NK-92 treated with Interleukin-12 subunit alpha and Interleukin-12 subunit beta, amount 100 ng/mL, for 24 hours (cell line): Measurements from ENCODE around the gene HOXA13.

Experiments used
- DNase-seq: peaks from one replicate; lab custom pipeline; 2025; lab: John Stamatoyannopoulos, UW

HOXA13 gene

GRCh38 chr7:27207348-27207985, 7.6 kb upstream of the HOXA13 start:
- DNase-seq, result no peak

DNA sequence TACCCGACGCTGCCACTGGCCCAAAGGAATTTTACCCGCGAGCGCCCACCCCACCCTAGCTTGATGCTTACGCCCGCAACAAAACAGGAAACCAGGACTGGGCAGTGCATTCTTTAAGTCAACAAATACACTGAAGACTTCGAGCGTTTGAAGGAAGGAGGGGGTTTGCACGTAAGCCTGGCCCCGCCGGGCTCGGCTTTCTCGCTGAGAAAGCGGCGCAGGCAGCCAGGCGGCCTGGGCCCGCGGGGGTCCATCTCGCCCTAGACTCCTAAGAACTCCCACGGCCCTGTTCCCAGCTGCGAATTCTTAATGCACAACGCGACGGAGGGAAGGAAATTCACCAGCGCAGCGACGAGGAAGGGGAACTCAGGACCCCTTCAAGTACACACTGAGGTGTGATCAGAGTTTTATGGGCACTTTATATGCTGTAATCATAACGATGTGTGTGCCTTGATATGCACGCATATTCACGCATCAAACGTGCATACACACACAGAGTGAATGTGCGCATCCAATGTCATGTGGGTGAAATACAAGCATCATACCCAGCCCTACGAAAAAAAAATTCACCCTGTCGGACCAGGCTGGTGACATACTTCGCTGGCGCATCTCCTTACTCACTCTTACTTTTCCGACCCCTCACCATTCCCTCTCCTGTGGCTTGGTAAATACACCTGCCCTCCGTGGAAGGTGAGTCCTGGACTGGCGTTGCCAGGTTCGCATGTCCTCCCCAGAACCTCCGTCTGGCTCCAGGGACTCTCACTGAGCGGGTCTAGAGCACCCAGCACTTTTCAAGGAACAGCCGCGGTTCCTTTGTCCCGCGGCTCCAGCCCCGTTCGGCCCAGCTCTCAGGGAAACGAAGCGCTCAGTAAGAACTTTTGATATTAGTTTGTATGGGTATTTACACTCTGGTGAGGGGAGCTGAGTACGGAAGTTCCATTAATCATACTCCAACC, 5.7 kb upstream of the HOXA13 start:
- no peak for DNase-seq

- no peak for DNase-seq
These were observed 5.0 kb upstream of the HOXA13 start for GRCh38 chr7:27204851-27205322.

- no peak for DNase-seq
These were observed 4.2 kb upstream of the HOXA13 start for GRCh38 chr7:27203964-27204594.

GRCh38 chr7:27203365-27203953, 3.6 kb upstream of the HOXA13 start:
- no peak for DNase-seq

GRCh38 chr7:27202862-27203134, 2.9 kb upstream of the HOXA13 start:
- DNase-seq, result no peak

- DNase-seq, result no peak
These were observed 2.3 kb upstream of the HOXA13 start for GRCh38 chr7:27202018-27202861.

DNA sequence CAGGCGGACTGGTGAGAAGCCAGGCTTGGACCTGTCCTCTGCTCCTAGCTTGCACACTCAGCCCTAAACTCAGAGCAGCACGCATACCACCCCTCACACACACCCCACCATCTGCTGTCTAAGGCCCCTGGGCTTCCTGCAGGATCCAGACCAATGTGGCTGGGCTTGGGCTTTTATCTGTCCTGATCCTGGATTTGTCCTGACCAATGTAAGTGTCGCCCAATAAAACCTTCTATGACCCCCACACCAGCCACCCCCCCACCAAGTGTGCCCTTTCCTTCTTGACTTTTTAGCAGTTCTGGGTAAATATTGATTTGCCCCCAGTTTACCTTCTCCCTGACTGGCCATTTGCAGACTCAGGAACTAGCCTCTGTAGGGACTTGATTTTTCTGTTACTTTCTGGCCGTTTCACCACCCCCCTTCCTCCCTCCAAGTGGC, 1.7 kb upstream of the HOXA13 start:
- no peak for DNase-seq

DNA sequence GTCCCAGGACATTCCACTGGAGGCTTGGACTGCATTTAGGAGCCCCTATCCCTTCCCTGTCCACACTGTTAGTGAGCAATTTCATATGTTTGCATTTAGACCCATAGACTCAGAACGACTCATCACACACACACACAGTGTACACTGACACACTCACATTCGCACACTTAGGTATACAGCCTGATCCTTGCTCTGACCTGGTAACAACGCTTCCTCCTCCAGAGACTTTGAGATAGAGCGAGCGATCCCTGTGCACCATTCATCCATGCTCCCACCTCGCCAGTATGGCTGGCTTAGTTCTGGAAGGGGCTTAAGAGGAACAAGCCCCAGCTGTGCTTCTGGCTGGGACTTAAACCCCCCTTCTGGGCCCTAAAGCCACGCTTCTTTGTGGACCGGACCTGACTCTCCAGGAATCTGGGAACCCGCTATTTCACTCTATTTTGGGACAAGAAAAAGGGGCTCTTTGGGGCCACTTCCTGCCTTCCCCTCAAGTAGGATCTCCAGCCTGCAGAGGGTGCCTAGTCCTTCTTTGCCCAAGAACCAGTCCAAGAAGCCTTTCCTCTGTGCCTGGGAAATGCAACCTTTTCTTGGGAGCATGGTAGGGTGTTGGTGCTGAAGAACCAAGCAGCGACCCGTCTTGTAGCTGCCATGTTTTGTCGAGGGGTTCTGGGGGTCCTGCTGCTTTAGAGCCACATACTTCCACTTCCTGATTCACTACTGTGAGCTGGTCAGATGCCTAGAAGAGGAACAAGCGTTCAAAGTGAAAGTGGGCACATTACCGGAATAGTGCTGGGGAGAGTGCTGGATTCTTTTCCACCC, 1.1 kb upstream of the HOXA13 start:
- DNase-seq, result no peak

DNA sequence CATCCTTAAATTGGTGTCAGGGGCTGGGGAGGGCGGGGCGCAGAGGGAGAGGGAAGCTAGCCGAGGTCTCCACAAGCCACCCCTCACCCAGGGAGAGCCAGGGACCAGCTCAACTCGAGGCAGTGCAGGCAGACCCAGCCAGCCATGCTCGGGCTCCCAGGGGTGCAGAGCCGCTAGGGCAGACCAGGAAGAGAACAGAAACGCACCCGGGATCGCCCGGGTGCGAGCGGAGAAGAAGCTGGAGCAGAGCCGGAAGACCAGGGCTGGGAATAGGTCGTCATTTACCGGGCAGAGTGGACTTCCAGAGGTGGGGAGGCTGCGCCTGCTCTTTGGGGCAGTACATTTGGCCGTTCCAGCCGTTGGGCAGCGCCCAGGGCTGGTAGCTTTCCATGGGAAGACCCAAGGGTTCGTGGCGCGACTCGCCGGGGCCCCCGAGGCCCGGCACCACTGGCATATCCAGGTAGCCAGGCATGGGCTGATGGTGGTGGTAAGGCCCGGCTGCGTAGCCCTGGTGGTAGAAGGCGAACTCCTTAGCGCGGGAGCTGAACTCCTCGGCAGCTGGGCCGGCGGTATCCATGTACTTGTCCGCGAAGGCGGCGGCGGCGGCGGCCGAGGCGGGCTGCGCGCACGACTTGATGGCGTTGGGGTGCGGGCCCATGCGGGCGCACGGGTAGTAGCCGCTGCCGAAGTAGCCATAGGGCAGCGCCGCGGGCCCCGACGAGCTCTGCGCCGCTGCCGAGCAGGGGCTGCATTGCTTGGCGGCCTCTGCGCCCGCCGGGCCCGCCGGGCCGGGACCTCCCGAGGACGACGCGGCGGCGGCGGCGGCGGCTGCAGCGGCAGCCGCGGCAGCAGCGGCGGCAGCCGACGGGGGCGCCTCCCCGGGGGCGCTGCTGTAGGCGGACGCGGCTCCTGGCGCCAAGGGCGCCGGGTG, 755 bp downstream of the HOXA13 start:
- DNase-seq, result no peak

- DNase-seq, result no peak
These were observed 1.6 kb downstream of the HOXA13 start for GRCh38 chr7:27198138-27198841.

DNA sequence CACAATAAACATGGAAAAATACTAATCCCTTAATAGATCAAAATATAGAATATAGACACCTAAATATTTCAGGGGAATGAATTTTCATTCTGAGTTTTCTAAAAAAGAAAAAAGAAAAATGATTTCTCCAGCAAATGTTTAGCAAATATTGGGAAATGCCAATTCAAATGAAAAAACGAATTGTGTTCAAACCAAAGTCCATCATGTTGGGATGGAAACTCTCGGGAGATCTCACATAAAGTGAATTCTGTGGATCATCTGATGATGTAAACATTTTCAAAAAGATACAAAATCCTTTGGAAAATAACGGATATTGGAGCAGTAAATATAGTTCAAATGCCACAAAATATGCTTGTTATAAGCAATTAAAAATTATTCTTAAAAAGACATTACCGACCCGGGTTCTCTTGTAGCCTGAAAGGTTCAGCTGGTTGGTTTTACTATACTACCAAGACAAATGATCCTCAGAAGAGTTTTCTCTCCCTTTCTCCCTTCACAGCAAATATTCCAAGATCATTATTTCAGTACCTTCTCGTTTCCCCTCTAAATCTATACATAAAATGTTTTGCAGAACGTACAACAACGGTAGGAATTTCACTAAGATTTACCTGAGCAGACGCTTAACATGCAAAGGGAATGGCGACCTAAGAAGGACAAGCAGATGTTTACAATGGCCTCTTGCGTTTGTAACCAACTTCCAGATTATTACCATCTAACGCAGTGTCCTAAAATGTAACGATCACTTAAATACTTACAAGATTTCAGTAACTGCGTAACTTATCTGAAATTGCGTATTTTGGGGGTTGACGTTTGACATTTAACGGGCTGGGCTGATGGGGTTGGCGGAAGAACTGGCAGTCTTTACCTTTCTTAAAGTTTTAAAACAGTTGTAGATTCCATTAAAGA, 2.5 kb downstream of the HOXA13 start:
- DNase-seq, result no peak

DNA sequence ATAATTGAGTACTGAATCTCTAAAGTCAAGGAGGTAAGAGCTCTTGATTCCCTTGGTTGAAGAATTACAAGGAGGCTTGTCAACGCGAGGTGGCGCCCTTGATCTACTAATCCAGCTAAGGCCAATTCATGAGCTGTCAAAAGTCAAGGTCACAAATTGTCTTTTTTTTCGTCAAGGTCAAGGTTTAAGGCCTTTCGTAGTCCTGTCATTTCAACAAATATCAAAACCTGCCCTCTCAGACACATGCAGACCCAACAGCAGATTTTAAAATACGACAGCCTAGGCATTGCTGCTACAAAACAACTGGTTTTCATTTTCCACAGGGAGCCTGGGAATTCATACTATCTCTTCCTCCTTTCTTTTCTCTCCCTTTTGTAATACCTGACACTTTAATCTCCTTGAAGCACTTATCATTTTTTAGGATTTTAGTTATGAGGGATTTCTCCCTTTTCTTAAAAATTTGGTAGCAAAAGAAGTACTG, 3.6 kb downstream of the HOXA13 start:
- DNase-seq, result peak; percentile 34

DNA sequence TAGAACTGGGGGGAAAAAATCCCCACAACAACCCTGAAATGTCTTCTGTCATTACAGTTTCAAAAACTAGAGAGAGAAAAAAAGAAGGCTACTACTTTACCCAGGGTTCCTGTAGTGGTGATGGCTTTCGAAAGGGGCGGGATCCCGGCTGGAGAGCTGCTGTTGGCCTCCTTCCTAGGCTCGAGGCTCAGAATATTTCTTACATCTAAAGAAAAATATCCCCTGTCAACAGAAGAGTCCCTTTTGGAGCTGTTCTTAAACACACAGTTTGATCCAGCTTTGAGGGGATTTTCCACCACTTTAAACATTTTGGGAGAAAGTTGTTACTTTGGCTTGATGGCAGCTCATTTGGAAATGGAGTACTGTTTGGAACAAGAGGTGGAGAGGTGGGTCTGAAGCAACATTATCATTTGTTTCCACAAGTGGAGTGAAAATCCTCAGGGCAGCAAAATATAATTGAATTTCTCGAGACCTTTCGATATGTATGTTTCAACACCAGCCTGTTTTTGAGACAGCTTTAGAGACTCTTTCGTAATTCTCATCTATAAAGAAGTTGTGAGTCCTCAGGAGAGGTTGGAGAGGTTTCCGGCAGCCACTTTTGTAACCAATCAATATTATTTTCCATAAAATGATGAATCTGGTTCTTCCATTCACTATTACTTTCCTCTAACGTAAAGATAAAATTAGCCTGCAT, 5.1 kb downstream of the HOXA13 start:
- DNase-seq, result no peak

GRCh38 chr7:27194002-27194352, 5.9 kb downstream of the HOXA13 start:
- DNase-seq, result no peak

DNA sequence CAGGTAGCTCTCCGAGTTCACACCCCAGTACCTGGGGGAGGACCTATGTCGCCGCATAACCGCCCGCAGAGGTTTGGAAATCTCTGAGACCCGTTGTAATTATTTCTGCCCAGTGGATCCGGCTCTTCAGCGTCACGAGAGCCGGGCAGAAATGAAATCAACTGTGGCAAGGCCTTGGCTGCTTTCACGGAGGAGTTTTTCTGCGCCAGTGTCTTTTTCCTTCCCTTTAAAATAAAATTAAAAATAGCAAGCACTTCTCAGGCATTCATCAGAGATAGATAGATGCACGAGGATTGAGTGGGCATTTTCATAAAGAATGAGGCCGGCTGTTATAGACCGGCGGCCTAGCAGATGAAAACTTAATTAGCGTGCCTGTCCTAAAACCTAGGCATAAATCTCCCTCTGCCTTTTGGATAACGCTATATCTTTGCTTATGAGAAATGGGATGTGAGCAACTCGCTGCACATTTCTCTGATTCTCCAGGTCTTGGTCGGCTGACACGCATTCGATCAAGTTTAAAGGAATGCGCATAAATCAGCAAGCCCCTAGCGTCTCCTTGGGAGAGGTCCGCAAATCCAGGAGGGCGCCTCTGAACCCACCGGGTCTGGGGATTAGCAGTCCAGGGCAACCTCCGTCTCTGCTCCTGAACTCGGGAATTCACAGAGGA, 6.4 kb downstream of the HOXA13 start:
- DNase-seq, result no peak
